UCSD-AML1 (cell line): ENCODE measurements around the gene MMEL1.
"Not testable (repeated sequence)": the region's sequence is repeated elsewhere in the genome, so short reads cannot be mapped to it uniquely, and the experiment has no call there.

ENCODE experiments used
- DNase-seq: peaks from one replicate; lab custom pipeline; 2025; ENCODE audit not compliant: unreplicated experiment; lab: John Stamatoyannopoulos, UW

Gene MMEL1

DNA sequence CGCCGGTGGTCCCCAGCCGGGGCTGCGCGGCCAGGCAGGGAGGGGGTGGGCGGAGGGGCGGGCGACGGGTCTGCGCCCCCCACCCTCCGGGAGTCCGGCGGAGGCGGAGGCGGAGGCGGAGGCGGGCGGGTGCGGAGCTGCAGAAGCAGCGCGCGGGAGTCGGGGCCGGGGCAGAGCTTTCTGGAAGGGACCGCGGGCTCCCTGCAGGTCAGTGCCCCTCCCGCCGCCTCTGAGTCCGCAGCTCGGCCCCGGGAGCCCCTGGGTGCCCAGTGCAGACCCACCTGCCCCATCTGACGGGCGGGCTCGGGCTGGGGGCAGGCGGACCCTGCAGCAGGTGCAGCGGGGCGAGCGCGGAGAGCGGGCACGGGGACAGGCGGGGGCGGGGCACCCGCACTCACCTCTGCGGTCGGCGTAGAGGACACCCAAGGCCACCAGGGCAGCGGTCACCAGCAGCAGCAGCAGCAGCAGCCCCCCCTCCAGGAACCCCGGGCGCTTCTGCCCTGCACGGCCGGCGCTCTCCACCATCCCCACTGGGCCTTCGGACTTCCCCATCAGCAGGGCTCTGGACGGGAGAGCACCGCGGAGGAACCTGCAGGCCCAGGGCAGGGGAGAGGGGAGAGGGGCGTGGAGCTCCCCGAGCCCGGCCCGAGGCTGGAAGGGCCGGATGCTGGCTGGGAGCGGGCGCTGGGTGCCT, 3.7 kb downstream of the MMEL1 start:
- no peak for DNase-seq

- no peak for DNase-seq
These were observed 4.5 kb downstream of the MMEL1 start for GRCh38 chr1:2628191-2628932.

- DNase-seq, result no peak
These were observed 5.1 kb downstream of the MMEL1 start for GRCh38 chr1:2627746-2628145.

GRCh38 chr1:2625748-2626147, 7.1 kb downstream of the MMEL1 start:
- DNase-seq, result not testable (repeated sequence)

- no peak for DNase-seq
These were observed 7.5 kb downstream of the MMEL1 start for GRCh38 chr1:2625311-2625710.

DNA sequence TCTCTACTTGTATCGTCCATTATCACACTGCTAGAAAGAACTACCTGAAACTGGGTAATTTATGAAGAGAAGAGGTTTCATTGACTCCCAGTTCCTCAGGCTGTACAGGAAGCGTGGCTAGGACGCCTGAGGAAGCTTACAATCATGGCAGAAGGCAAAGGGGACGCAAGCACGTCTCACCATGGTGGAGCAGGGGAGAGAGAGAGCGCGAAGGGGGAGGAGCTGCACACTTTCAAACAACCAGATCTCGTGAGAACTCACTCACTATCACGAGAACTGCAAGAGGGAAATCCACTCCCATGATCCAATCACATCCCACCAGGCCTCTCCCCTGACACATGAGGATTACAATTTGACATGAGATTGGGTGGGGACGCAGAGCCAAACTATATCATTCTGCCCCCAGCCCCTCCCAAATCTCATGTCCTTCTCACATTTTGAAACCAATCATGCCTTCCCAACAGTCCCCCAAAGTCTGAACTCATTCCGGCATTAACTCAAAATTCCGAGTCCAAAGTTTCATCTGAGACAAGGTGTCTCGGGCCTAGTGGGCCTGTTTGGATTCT, 8.0 kb downstream of the MMEL1 start:
- DNase-seq, result no peak

- DNase-seq, result no peak
These were observed 9.1 kb downstream of the MMEL1 start for GRCh38 chr1:2623571-2624337.

DNA sequence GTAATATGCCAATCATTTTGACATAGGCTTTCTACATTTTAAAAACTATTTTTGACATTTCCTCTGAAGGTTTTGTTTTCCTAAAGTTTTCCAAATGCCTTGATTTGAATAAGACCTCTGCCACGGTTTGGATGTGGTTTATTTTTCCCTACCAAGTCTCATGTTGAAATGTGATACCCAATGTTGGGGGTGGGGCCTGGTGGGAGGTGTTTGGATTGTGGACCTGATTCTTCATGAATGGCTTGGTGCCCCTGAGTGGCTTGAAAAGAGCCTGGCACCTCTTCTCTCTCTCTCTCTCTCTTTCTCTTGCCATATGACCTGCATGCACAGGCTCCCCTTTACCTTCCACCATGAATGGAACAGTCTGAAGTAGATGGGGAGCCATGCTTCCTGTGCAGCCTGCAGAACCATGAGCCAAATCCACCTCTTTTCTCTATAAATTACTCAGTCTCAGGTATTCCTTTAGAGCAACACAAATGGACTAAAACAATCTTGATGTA, 14.8 kb downstream of the MMEL1 start:
- DNase-seq, result no peak

DNA sequence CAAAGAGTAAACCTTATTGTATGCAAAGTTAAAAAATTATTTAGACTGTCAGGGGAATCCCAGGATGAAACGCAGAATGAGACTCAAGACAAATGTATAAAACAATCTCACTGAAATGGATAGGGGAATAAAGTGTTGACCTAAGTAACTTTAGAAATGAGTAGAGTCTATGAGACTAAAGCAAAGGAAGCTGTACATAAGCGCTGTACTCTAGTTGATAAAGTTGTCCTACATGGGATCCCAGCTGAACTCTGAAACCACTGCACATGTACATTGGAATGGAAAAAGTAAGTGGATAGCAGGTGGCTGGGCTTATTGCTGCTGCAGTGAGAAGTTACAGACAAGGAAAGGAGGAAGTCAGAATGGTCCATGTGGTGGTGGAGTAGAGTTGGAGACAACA, 18.7 kb downstream of the MMEL1 start:
- DNase-seq, result no peak

DNA sequence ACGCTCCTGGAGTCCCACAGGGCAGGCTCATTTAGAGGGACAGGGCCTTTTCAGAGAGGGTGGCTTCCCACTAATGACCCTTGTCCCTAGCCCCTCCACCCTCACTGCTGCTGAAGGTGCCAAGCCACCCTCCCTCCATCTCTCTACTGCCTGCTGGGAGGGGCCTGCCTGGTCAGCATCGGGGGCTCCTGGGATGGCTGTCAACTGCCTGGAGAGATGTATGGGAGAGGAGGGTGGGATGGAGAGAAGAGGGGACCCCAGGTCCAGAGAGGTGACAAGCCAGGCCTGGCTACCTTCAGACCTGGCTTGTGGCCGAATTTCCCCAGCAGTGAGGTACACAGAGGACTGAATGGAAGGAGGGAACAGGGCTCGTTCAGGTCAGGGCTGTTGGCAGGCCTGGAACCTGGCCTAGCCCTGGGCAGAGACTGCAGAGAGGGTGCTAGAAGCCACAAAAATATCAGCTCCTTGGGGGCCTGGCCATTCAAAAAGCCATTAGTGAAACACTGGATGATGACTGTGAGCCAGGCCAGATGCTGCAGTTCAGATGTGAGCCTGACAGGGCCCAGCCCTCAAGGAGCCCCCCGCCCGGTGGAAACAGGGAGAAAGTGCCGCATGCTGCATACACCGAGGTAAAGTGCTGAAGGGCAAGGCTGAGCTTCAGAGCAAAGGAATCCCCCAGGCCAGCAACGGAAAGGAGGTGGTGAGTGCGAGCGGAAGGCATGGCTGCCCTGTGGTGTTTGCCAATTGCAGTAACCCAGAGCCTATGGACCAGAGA, 20.0 kb downstream of the MMEL1 start:
- no peak for DNase-seq

GRCh38 chr1:2611621-2612437, 21.0 kb downstream of the MMEL1 start:
- no peak for DNase-seq

- DNase-seq, result no peak
These were observed 21.8 kb downstream of the MMEL1 start for GRCh38 chr1:2611031-2611501.

GRCh38 chr1:2610036-2610959, 22.5 kb downstream of the MMEL1 start:
- DNase-seq, result no peak

GRCh38 chr1:2609319-2610035, 23.3 kb downstream of the MMEL1 start:
- no peak for DNase-seq

DNA sequence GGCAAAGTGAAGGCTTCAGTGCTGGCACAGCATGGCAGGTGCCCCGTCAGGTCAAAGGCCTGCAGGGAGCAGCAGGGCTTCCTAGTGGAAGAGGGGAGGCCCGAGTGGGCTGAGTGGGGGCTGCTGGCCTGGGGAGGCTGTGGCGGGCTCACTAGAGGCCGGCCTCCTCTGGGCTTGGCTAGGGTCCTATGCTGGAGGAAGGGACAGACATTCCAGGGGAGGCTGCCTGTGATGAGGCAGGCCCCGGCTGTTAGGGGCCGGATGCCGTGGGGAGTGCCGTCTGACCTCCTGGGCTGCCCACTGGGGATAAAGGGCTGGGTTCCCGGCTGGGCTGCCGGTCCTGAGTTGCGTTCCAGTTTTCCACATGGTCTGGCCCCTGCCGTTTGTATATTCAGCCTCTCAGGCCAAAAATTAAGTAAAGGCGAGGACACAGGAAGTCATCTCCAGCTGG, 25.1 kb downstream of the MMEL1 start:
- no peak for DNase-seq

DNA sequence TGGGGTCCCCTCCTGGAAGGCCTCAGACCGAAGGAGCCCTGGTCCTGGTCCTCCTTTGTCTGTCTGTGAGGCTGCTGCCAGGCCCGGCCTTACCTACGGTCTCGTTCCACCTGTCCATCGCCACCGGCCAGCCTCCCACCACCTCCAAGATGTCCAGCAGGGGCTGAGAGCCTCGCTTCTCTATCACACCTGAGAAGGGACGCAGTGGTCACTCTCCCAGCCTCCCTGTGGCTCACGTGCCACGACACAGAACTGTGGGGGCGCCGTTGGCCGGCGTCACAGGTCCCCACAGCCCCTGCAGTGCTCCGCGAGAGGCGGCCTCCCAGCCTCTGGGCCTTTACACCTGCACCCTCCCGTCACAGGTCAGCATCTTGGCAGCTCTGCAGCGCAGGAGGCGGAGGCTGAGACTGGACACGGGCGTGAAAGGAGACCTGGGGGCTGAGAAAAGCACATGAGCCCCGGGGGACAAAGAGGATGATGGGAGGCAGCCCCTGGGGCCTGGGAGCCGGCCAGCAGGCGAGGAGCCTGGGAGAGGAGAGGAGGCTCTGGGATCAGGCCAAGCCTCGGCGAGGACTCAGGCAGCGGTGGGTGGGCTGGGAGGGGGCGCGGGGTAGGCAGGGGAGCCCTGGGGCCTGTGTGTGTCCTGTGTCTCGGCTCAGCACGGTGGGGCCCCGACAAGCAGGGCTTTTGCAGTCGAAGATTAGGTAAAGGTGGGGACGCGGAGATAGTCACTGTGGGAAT, 25.8 kb downstream of the MMEL1 start:
- DNase-seq, result no peak

GRCh38 chr1:2606396-2606880, 26.4 kb downstream of the MMEL1 start:
- no peak for DNase-seq
